ENCODE data around the gene PLA2G6. TPM values are rescaled to one million over a fixed set of nuclear protein-coding genes. Genes with fewer than 3 reads are reported as not detected.

Gene PLA2G6
- total RNA-seq, 2 donors from 2014 or later: 24.1 to 38.5 TPM

GRCh38 chr22:38191055-38191454 is 9.4 kb upstream of the PLA2G6 start:
- H3K27me3 ChIP-seq: no peaks in the 10 kb centered on the region
- H3K4me3 ChIP-seq: no peak overlapping the region
- no peak overlapping the region for H3K27ac ChIP-seq
- TF ChIP-seq CTCF (IDR thresholded peaks at IDR 0.05): no peak
- intact Hi-C loops (cut with DNase I): no loop called here
- DNase-seq: no peak
- no peaks in the 10 kb centered on the region for H3K9me3 ChIP-seq
- H3K36me3 ChIP-seq: no peaks in the 10 kb centered on the region
- H3K4me1 ChIP-seq: no peaks in the 10 kb centered on the region
- H3K9ac ChIP-seq (ENCODE audit: low read depth in 2 of 2, low read length in 2 of 2): no peak overlapping the region

GRCh38 chr22:38190581-38190980 is 9.0 kb upstream of the PLA2G6 start:
- intact Hi-C loops (cut with DNase I): no loop called here
- no peak for DNase-seq
- no peaks in the 10 kb centered on the region for H3K27me3 ChIP-seq
- no peak overlapping the region for H3K27ac ChIP-seq
- H3K9ac ChIP-seq (ENCODE audit: low read depth in 2 of 2, low read length in 2 of 2): no peak overlapping the region
- no peak for TF ChIP-seq CTCF (IDR thresholded peaks at IDR 0.05)
- H3K9me3 ChIP-seq: no peaks in the 10 kb centered on the region
- no peaks in the 10 kb centered on the region for H3K4me1 ChIP-seq
- no peaks in the 10 kb centered on the region for H3K36me3 ChIP-seq
- no peak overlapping the region for H3K4me3 ChIP-seq

GRCh38 chr22:38189104-38189503 is 7.5 kb upstream of the PLA2G6 start:
- Histone ChIP-seq H3K27me3 (no peaks in the 10 kb centered on the region), H3K4me3 (no peak overlapping the region), H3K9ac (ENCODE audit: low read depth in 2 of 2, low read length in 2 of 2) (no peak overlapping the region), H3K27ac (no peak overlapping the region), H3K36me3 (no peaks in the 10 kb centered on the region), H3K9me3 (no peaks in the 10 kb centered on the region), H3K4me1 (no peaks in the 10 kb centered on the region)
- intact Hi-C loops (cut with DNase I): no loop called here
- DNase-seq: no peak
- TF ChIP-seq CTCF (IDR thresholded peaks at IDR 0.05): no peak

- Histone ChIP-seq H3K9me3 (no peaks in the 10 kb centered on the region), H3K36me3 (no peaks in the 10 kb centered on the region), H3K4me1 (no peaks in the 10 kb centered on the region), H3K27ac (peak overlapping the region; percentile 22), H3K9ac (ENCODE audit: low read depth in 2 of 2, low read length in 2 of 2) (no peak overlapping the region), H3K27me3 (no peaks in the 10 kb centered on the region), H3K4me3 (no peak overlapping the region)
- intact Hi-C loops (cut with DNase I): no loop called here
- DNase-seq: peak; percentile 52
- TF ChIP-seq CTCF (IDR thresholded peaks at IDR 0.05): no peak
Observed at GRCh38 chr22:38187413-38188212, 6.0 kb upstream of the PLA2G6 start.

GRCh38 chr22:38186429-38186828 is 4.8 kb upstream of the PLA2G6 start:
- peak overlapping the region; percentile 22 for H3K27ac ChIP-seq
- no peak overlapping the region for H3K4me3 ChIP-seq
- no peaks in the 10 kb centered on the region for H3K27me3 ChIP-seq
- H3K9ac ChIP-seq (ENCODE audit: low read depth in 2 of 2, low read length in 2 of 2): no peak overlapping the region
- no peaks in the 10 kb centered on the region for H3K9me3 ChIP-seq
- DNase-seq: no peak
- intact Hi-C loops (cut with DNase I): no loop called here
- no peaks in the 10 kb centered on the region for H3K4me1 ChIP-seq
- TF ChIP-seq CTCF (IDR thresholded peaks at IDR 0.05): no peak
- H3K36me3 ChIP-seq: no peaks in the 10 kb centered on the region

All from colonic mucosa (tissue), 4 donors.